22Rv1 (cell line): Measurements from ENCODE around the gene PPIL4.

Source experiments
- ZFX ChIP-seq: fragments of 450-650 bp; IDR thresholded peaks from 2 replicates; pipeline ENCODE4 v1.6.1; 2017; ENCODE audit warnings: antibody characterized with exemption, borderline replicate concordance
- TF ChIP-seq, protein P1 (sequence below): fragments of 450-650 bp; IDR thresholded peaks from 2 replicates; pipeline ENCODE4 v1.5.1; 2017; ENCODE audit warnings: mild to moderate bottlenecking

DNA sequence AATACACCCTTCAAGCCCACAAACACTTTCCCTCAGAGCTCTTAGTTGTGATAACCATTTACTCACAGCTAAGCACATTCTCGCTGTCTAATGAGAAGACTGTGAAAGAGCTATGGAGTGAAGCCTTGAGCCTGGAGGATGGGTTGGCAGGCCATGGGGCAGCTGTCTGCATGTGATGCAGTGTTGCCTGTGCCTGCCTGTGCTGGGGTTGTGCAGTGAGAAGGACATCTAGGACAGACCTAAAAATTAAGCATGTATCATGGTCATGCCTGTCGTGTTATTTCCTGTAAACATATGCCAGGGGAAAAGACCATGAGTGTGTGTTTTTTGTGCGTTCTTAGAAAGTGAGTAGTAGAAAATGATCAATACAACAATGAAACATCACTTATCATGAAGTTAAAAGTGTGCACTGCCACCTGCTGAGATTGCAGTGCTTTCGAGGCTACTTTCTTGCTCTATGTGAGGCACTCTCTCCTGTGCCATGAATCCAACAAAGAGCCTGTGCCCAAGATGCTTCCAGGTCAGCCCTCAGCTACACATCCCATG is 53.0 kb downstream of the PPIL4 start:
- TF ChIP-seq, protein P1, sequence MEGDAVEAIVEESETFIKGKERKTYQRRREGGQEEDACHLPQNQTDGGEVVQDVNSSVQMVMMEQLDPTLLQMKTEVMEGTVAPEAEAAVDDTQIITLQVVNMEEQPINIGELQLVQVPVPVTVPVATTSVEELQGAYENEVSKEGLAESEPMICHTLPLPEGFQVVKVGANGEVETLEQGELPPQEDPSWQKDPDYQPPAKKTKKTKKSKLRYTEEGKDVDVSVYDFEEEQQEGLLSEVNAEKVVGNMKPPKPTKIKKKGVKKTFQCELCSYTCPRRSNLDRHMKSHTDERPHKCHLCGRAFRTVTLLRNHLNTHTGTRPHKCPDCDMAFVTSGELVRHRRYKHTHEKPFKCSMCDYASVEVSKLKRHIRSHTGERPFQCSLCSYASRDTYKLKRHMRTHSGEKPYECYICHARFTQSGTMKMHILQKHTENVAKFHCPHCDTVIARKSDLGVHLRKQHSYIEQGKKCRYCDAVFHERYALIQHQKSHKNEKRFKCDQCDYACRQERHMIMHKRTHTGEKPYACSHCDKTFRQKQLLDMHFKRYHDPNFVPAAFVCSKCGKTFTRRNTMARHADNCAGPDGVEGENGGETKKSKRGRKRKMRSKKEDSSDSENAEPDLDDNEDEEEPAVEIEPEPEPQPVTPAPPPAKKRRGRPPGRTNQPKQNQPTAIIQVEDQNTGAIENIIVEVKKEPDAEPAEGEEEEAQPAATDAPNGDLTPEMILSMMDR, result no peak
- TF ChIP-seq ZFX, result no peak
